Astrocyte (in vitro differentiated cells and primary cell): ENCODE measurements around the gene HPN.

Source experiments
- CTCF ChIP-seq: IDR thresholded peaks from 2 replicates; pipeline ENCODE4 v1.5.1; 2011; ENCODE audit warnings: low read depth, mild to moderate bottlenecking, inconsistent platforms, low read length, moderate library complexity; ENCODE audit not compliant: insufficient read depth
- EZH2 ChIP-seq: IDR thresholded peaks from 2 replicates; pipeline ENCODE4 v1.6.1; 2012; ENCODE audit warnings: mild to moderate bottlenecking, low read length, inconsistent platforms; ENCODE audit not compliant: insufficient read depth

GRCh38 chr19:35037716-35038622 lies 3.6 kb upstream of the HPN start:
- TF ChIP-seq CTCF = no peak
- no peak for TF ChIP-seq EZH2
